ENCODE results near the gene ABCC5. TPM values are rescaled to one million over a fixed set of nuclear protein-coding genes. Genes with fewer than 3 reads are reported as not detected.

ABCC5 gene
- total RNA-seq, 1 donor from 2014 or later: 23.8 TPM

DNA sequence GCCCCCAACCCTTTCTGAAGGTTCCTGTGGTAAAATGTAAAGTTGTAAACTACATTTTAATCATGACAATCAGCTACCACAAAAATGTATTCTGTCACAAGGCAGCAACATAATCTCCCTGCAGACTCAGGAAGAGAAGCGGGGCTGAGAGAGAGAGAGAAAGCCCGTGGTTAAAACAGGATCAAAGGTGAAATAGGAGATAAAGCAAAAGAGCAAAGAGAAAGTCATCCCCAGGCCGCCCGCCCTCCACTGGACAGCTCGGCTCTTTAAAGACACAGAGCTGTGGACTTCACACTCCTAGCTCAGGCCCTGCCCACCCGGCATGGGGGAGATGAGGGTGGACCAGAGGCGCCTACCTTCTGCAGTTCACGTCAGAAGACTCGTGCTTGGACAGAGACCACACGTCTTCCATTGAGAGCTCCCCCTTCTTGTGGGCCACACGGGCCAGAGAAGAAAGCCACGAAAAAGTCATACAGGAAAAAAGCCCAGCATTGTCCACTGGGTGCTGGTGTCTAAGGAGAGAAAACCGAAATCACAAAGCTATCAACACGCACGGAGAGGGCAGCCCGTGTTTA is 29.4 kb downstream of the ABCC5 start:
- Mint-ChIP-seq H3K4me1 (ENCODE audit: low read depth) (peaks cover 3% of the 10 kb centered on the region), H3K27me3 (ENCODE audit: low read depth) (no peaks in the 10 kb centered on the region), H3K27ac (ENCODE audit: unreplicated experiment) (peak overlapping the region; percentile 42), H3K9me3 (ENCODE audit: low read depth) (no peaks in the 10 kb centered on the region), H3K36me3 (ENCODE audit: low read depth) (peaks cover 24% of the 10 kb centered on the region), H3K4me3 (ENCODE audit: unreplicated experiment) (no peak overlapping the region)
- no peak for DNase-seq (ENCODE audit: low spot score)
- TF ChIP-seq, protein P1, sequence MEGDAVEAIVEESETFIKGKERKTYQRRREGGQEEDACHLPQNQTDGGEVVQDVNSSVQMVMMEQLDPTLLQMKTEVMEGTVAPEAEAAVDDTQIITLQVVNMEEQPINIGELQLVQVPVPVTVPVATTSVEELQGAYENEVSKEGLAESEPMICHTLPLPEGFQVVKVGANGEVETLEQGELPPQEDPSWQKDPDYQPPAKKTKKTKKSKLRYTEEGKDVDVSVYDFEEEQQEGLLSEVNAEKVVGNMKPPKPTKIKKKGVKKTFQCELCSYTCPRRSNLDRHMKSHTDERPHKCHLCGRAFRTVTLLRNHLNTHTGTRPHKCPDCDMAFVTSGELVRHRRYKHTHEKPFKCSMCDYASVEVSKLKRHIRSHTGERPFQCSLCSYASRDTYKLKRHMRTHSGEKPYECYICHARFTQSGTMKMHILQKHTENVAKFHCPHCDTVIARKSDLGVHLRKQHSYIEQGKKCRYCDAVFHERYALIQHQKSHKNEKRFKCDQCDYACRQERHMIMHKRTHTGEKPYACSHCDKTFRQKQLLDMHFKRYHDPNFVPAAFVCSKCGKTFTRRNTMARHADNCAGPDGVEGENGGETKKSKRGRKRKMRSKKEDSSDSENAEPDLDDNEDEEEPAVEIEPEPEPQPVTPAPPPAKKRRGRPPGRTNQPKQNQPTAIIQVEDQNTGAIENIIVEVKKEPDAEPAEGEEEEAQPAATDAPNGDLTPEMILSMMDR (IDR thresholded peaks at IDR 0.05): no peak

DNA sequence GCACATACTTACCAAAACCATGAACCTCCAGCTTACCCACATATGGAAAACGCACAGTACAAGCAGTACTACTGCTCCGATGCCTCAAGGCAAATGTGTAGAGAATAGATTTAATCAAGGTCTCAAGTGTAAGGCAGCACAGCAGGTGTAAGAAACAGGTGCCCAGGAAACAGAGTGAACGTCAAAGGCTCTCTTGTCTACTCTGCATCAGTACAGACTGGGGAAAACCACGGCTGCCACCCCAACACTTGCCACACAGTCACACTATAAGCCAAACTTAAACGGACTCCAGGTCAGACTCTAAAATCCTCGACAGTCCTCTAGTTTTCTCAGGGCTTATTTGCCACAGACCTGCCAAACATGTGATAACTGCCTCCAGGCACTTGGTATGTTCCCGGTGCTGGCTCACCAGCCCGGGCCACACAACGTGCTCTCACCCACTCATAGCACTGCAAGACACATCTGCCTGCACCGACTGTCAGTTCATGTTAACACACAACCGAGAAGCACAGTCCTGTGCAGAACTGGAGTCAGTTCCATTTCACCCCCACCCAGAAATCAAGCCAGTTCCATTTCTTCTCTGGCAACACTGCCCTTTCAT is 30.6 kb downstream of the ABCC5 start:
- no peaks in the 10 kb centered on the region for H3K9me3 Mint-ChIP-seq (ENCODE audit: low read depth)
- TF ChIP-seq, protein P1 (IDR thresholded peaks at IDR 0.05): no peak
- no peak overlapping the region for H3K27ac Mint-ChIP-seq (ENCODE audit: unreplicated experiment)
- no peak for DNase-seq (ENCODE audit: low spot score)
- peaks cover 3% of the 10 kb centered on the region for H3K4me1 Mint-ChIP-seq (ENCODE audit: low read depth)
- H3K4me3 Mint-ChIP-seq (ENCODE audit: unreplicated experiment): no peak overlapping the region
- no peaks in the 10 kb centered on the region for H3K27me3 Mint-ChIP-seq (ENCODE audit: low read depth)
- peaks cover 30% of the 10 kb centered on the region for H3K36me3 Mint-ChIP-seq (ENCODE audit: low read depth)

DNA sequence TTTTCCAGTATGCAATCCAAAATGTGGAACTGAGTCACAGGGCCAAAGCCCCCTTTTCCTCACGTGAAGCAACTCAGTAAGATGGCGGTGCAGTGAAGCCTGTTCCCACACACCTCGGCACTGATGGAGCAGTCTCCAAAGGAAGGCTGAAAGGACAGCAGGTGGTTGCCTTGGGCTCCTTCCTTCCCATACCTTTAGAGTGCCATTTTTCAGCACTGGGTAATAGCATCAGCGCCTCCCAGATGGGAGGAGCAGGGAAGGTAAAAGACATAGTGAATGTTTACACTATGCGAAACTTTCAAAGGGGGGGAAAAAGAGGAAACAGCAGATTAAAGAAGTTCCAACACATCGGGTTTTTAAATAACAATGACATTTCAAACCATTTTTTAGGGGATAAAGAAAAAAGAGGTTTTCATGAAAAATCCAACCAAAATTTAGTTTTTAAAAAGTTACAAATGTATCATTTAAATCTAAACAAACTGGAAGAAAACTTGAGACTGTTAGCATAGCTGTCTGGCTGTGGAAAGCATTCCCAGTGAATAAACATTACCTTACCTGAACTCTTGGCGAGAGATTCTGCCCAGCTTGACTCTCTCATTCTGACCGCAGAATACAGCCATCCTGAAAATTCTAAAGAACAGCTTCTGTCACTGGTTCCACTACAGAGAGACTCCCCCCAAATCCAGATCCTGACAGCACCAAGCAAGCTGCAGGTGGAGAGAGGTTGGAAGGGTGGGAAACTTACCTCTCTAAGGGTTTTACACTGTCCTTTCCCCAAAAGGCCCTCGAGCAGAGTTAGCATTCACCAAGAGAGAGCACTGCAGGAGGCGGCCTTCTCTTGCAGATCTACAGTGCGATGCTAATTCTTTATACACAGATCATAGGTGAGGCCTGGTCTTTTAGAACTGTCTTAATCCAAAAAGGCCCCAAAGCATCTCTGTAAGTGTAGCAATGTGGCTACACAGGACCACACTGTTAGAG is 32.6 kb downstream of the ABCC5 start:
- H3K9me3 Mint-ChIP-seq (ENCODE audit: low read depth): no peaks in the 10 kb centered on the region
- H3K27me3 Mint-ChIP-seq (ENCODE audit: low read depth): no peaks in the 10 kb centered on the region
- H3K27ac Mint-ChIP-seq (ENCODE audit: unreplicated experiment): no peak overlapping the region
- H3K4me3 Mint-ChIP-seq (ENCODE audit: unreplicated experiment): no peak overlapping the region
- peaks cover 3% of the 10 kb centered on the region for H3K4me1 Mint-ChIP-seq (ENCODE audit: low read depth)
- DNase-seq (ENCODE audit: low spot score): no peak
- TF ChIP-seq, protein P1 (IDR thresholded peaks at IDR 0.05): no peak
- H3K36me3 Mint-ChIP-seq (ENCODE audit: low read depth): peaks cover 34% of the 10 kb centered on the region

DNA sequence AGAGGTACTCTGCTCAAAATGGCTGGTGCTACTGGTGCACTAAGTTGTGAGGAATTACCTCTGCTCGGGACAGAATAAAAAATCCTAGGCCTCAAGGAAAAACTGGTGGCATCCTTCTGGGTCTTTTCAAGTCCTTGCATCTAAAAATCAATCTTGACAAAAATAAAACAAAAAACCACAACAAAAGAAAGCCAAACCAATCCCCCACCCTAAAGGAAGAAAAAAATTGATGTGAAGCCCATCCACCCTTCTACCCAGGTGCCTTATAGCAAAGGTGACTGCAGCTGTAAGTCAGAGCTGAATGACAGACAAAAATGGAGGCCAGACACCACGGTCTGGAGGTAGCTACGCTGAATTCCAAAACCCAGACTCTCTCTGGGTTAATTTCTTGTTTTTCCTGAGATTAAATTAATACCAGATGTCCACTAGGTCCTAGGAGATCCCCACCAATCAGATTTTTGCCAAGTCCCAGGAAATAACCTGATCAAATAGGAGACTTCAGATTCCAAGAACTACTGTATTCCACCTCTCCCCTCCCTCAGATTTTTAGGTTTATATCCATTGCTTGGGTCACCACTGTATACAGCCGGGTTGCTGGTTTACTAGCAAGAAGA is 33.5 kb downstream of the ABCC5 start:
- Mint-ChIP-seq H3K4me1 (ENCODE audit: low read depth) (peaks cover 3% of the 10 kb centered on the region), H3K27me3 (ENCODE audit: low read depth) (no peaks in the 10 kb centered on the region), H3K27ac (ENCODE audit: unreplicated experiment) (no peak overlapping the region), H3K9me3 (ENCODE audit: low read depth) (no peaks in the 10 kb centered on the region), H3K4me3 (ENCODE audit: unreplicated experiment) (no peak overlapping the region), H3K36me3 (ENCODE audit: low read depth) (peaks cover 34% of the 10 kb centered on the region)
- DNase-seq (ENCODE audit: low spot score): no peak
- TF ChIP-seq, protein P1 (IDR thresholded peaks at IDR 0.05): no peak
